T-helper 2 cell treated with Interferon-gamma antibody and Interleukin-4, amounts not matched to agents 100 ng/mL and 5 ng/mL, for 36 hours (primary cell): Measurements from ENCODE around the gene TTLL11. TPM values are rescaled to one million over a fixed set of nuclear protein-coding genes. Genes with fewer than 3 reads are reported as not detected.

Experiments used
- intact Hi-C: fragments of 100-400 bp; cut with micrococcal nuclease; formaldehyde crosslinking; loops from one replicate; pipeline ENCODE4 v1.15.1; 2023
- total RNA-seq: library from RNA; stranded (reverse); gene quantifications from 2 replicates; pipeline ENCODE4 v1.2.3, GENCODE V29; 2022

The TTLL11 gene
- total RNA-seq, 1 donor from 2014 or later, result 2.7 TPM

GRCh38 chr9:121780177-121781040 is 312.7 kb downstream of the TTLL11 start:
- intact Hi-C loops, result no loop called here

- intact Hi-C loops, result no loop called here
These were observed 313.6 kb downstream of the TTLL11 start for GRCh38 chr9:121779381-121780117.

GRCh38 chr9:121778252-121779225 is 314.6 kb downstream of the TTLL11 start:
- intact Hi-C loops, result no loop called here

DNA sequence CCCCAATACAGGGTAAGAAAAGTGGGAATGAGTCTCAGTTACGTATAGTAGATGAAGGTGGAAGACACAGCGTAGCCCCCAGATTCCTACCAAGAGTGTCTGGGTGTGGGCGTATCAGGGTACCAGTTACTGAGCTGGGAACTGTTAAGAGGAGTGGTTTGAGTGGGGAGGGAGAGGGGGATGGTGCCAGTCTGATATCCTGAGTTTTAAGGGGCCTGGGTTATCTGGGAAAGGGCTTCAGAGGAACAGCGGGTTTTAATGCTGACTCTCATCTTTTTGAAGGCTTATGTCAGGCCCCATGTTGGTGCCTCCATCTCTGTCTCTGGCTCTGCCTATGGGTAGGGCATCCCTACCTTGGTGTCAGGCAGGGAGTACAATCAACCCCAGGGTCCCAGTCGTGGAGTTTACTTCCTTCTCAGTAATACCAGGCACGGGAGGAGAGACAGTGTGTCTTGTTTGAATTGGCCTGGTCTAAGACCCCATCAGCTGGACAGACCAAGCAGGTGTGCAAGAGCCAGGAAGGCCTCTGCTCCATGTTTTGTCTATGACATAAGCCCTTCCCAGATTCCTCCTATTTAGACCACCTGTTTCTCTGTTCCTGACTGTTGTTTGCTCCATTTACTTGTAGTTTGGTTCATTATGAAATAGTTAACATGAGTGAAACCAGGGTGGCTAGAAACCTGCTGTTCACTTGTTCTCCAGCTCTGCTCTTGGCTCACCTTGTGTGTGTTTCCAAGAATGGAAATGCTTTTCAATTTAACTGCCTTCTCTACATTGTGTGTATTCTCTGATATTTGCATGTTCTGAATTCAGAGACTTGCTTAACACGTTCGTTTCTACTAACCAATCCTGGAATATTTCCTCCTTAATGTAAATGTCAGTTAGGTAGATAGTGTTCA is 316.1 kb downstream of the TTLL11 start:
- intact Hi-C loops, result no loop called here

- intact Hi-C loops, result no loop called here
These were observed 316.9 kb downstream of the TTLL11 start for GRCh38 chr9:121776001-121776738.

GRCh38 chr9:121774715-121775613 is 318.1 kb downstream of the TTLL11 start:
- intact Hi-C loops, result no loop called here

DNA sequence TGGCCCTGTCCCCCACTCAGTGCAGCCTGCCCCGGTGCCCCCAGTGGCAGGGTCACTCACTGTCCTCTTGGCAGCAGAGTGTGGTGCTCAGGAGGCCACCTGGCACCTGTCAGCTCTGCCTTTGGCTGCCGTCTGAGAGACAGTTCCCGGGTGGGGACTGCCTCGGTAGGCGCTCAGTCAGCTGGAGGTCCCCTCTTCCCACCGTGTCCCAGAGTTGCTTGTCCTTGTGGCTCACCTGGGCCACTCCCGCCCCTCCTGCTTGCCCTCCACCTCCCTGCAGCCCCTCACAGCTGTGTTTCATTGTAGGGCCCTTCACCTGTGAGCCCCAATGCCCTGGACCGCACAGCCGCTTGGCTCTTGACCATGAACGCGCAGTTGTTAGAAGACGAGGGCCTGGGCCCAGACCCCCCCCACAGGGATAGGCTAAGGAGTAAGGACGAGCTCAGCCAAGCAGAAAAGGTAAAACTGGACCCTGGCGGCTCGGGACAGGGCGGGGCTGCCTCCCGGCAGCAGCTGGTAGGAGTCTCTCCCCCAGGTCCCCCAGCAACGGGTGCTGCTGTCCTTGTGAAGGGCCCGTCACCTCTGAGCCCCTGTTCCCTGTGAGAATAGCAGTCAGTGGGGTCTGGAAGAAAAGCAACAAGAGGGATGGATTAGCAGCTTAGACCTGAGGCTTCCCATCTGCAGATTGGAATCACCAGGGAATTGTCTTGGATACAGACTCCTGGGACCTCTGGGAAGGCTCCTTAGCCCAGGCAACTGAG is 319.0 kb downstream of the TTLL11 start:
- intact Hi-C loops, result no loop called here

DNA sequence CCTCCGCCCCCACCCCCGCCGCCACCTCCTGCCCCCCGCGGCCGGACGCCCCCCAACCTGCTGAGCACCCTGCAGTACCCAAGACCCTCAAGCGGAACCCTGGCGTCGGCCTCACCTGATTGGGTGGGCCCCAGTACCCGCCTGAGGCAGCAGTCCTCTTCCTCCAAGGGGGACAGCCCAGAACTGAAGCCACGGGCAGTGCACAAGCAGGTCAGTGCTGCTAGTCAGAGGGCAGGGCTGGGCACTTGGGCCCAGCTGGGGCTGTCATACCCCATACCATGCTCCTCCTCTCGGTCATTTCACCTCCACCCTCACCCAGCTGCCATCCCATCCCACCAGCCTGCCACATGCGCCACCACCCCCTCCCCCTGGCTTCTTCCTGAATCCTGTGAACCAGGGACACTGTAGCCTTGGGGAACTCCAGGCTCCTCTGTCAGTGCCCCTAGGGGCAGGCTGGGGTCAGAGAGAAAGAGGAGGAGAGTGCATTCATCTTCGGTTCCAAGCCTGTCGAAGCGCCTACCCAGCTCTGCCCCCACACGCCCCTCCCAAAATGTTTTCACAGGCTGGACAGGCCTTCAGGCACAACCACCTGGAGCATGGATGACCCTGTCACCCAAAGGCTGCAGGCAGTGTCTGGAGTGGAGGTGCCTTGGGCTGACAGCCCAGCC is 319.7 kb downstream of the TTLL11 start:
- intact Hi-C loops, result no loop called here

- intact Hi-C loops, result no loop called here
These were observed 320.4 kb downstream of the TTLL11 start for GRCh38 chr9:121772600-121773285.

Other genes with a start within 250 kb of the TTLL11 start
- gene NDUFA8, start 66.5 kb upstream of the TTLL11 start, total RNA-seq, result 39.1 and 40.5 TPM in 2 replicates
- gene MORN5, start 66.6 kb upstream of the TTLL11 start, total RNA-seq, result not detected in 2 replicates
- not detected in 2 replicates for gene LHX6, start 135.6 kb upstream of the TTLL11 start, total RNA-seq
- 24.0 and 24.5 TPM in 2 replicates for gene RBM18, start 171.5 kb upstream of the TTLL11 start, total RNA-seq
- gene MRRF, start 171.6 kb upstream of the TTLL11 start, total RNA-seq, result 37.7 and 39.9 TPM in 2 replicates